Measurements from ENCODE around the gene GMPPA. TPM values are rescaled to one million over a fixed set of nuclear protein-coding genes. Genes with fewer than 3 reads are reported as not detected.

GMPPA gene
- total RNA-seq, 1 donor from 2014 or later: 23.2 TPM

- no peak for TF ChIP-seq CTCF (IDR thresholded peaks at IDR 0.05; ENCODE audit: partially characterized antibody, unreplicated experiment)
- H3K27me3 Mint-ChIP-seq (ENCODE audit: unreplicated experiment): peaks cover 6% of the 10 kb centered on the region
- DNase-seq: no peak
- peaks cover 8% of the 10 kb centered on the region for H3K9me3 Mint-ChIP-seq (ENCODE audit: unreplicated experiment)
- H3K4me3 Mint-ChIP-seq (ENCODE audit: unreplicated experiment): no peak overlapping the region
- no peaks in the 10 kb centered on the region for H3K36me3 Mint-ChIP-seq (ENCODE audit: unreplicated experiment)
- peaks cover 11% of the 10 kb centered on the region for H3K4me1 Mint-ChIP-seq (ENCODE audit: low read depth, unreplicated experiment)
- H3K27ac Mint-ChIP-seq (ENCODE audit: unreplicated experiment): no peak overlapping the region
Observed at GRCh38 chr2:219464286-219465032, 34.2 kb upstream of the GMPPA start.

- Mint-ChIP-seq H3K27ac (ENCODE audit: unreplicated experiment) (no peak overlapping the region), H3K4me3 (ENCODE audit: unreplicated experiment) (no peak overlapping the region), H3K27me3 (ENCODE audit: unreplicated experiment) (peaks cover 3% of the 10 kb centered on the region), H3K36me3 (ENCODE audit: unreplicated experiment) (no peaks in the 10 kb centered on the region), H3K4me1 (ENCODE audit: low read depth, unreplicated experiment) (peaks cover 4% of the 10 kb centered on the region), H3K9me3 (ENCODE audit: unreplicated experiment) (peaks cover 6% of the 10 kb centered on the region)
- no peak for TF ChIP-seq CTCF (IDR thresholded peaks at IDR 0.05; ENCODE audit: partially characterized antibody, unreplicated experiment)
- DNase-seq: no peak
Observed at GRCh38 chr2:219465659-219466561, 32.8 kb upstream of the GMPPA start.

- no peaks in the 10 kb centered on the region for H3K36me3 Mint-ChIP-seq (ENCODE audit: unreplicated experiment)
Observed at GRCh38 chr2:219466816-219467735, 31.6 kb upstream of the GMPPA start.

GRCh38 chr2:219467736-219468075 lies 31.0 kb upstream of the GMPPA start:
- H3K36me3 Mint-ChIP-seq (ENCODE audit: unreplicated experiment): no peaks in the 10 kb centered on the region
- no peak for TF ChIP-seq CTCF (IDR thresholded peaks at IDR 0.05; ENCODE audit: partially characterized antibody, unreplicated experiment)

More at GRCh38 chr2:219466816-219467735, 31.6 kb upstream of the GMPPA start:
- Mint-ChIP-seq H3K27me3 (ENCODE audit: unreplicated experiment) (peaks cover 3% of the 10 kb centered on the region), H3K9me3 (ENCODE audit: unreplicated experiment) (peaks cover 6% of the 10 kb centered on the region), H3K4me1 (ENCODE audit: low read depth, unreplicated experiment) (peaks cover 7% of the 10 kb centered on the region), H3K27ac (ENCODE audit: unreplicated experiment) (no peak overlapping the region), H3K4me3 (ENCODE audit: unreplicated experiment) (no peak overlapping the region)
- no peak for TF ChIP-seq CTCF (IDR thresholded peaks at IDR 0.05; ENCODE audit: partially characterized antibody, unreplicated experiment)
- DNase-seq: no peak

More at GRCh38 chr2:219467736-219468075, 31.0 kb upstream of the GMPPA start:
- Mint-ChIP-seq H3K27ac (ENCODE audit: unreplicated experiment) (no peak overlapping the region), H3K4me1 (ENCODE audit: low read depth, unreplicated experiment) (peaks cover 7% of the 10 kb centered on the region), H3K9me3 (ENCODE audit: unreplicated experiment) (peaks cover 6% of the 10 kb centered on the region), H3K4me3 (ENCODE audit: unreplicated experiment) (no peak overlapping the region), H3K27me3 (ENCODE audit: unreplicated experiment) (peaks cover 3% of the 10 kb centered on the region)
- no peak for DNase-seq

All from glutamatergic neuron (in vitro differentiated cells).